Tibial nerve (tissue), 4 donors: Measurements from ENCODE around the gene MAP3K7CL. TPM values are rescaled to one million over a fixed set of nuclear protein-coding genes. Genes with fewer than 3 reads are reported as not detected.

Source experiments
- DNase-seq, 2 donors: peaks; one replicate each; pipeline ENCODE4 v3.0.0-alpha.2; 2019; ENCODE audit warnings: low spot score in 2 of 2
- H3K27ac ChIP-seq, 4 donors: fragments of 200-600 bp; sonication (generic) in 3 of 4; one replicate each; pipeline ENCODE4 v1.5.1; 2017 to 2019; ENCODE audit warnings: mild to moderate bottlenecking in 1 of 4
- H3K27me3 ChIP-seq, 2 donors: fragments of 200-600 bp; sonication (generic) in 1 of 2; one replicate each; pipeline versions ENCODE4 v1.5.1 to v1.6.0; 2017 to 2019
- H3K36me3 ChIP-seq, 3 donors: fragments of 200-600 bp; sonication (generic); one replicate each; pipeline ENCODE4 v1.5.1; 2018 to 2019
- H3K4me1 ChIP-seq, 4 donors: fragments of 200-600 bp; sonication (generic) in 3 of 4; one replicate each; pipeline ENCODE4 v1.5.1; 2017 to 2019
- H3K4me3 ChIP-seq, 4 donors: fragments of 200-600 bp; sonication (generic) in 3 of 4; one replicate each; pipeline ENCODE4 v1.5.1; 2017 to 2019; ENCODE audit warnings: mild to moderate bottlenecking in 1 of 4, moderate library complexity in 1 of 4
- H3K9me3 ChIP-seq, 4 donors: fragments of 200-600 bp; sonication (generic) in 3 of 4; one replicate each; pipeline ENCODE4 v1.5.1; 2017 to 2019
- CTCF ChIP-seq, 5 experiments: fragments of 200-600 bp in 3 of 5; fragments of 450-650 bp in 2 of 5; sonication (generic) in 3 of 5; IDR thresholded peaks; one replicate each; pipeline ENCODE4 v1.5.1; 2016 to 2019; ENCODE audit warnings: antibody characterized with exemption in 5 of 5, mild to moderate bottlenecking in 3 of 5, moderate library complexity in 2 of 5
- EP300 ChIP-seq, 2 donors: sonication (generic); formaldehyde crosslinking; IDR thresholded peaks; one replicate each; pipeline ENCODE4 v1.6.1; 2017; ENCODE audit warnings: antibody characterized with exemption in 2 of 2, mild to moderate bottlenecking in 1 of 2
- POLR2A ChIP-seq, 2 donors: fragments of 450-650 bp; IDR thresholded peaks; one replicate each; pipeline ENCODE4 v1.6.1; 2017; ENCODE audit warnings: antibody characterized with exemption in 2 of 2, mild to moderate bottlenecking in 2 of 2, moderate library complexity in 2 of 2
- WGBS, 2 donors: methylation state at CpG; one replicate each; pipeline ENCODE4 v1.1.5; 2018; 5-methylcytosine and 5-hydroxymethylcytosine counted together
- total RNA-seq, 4 donors: library from RNA; depleted of rRNA; stranded (reverse); fragments of >200 nt; gene quantifications; one replicate each; pipeline ENCODE4 v1.1.0, GENCODE V29; 2016

Gene MAP3K7CL
- total RNA-seq, 4 donors from 2014 or later: 2.8 to 9.2 (median 5.4) TPM

- TF ChIP-seq CTCF (IDR thresholded peaks at IDR 0.05): no peak
- TF ChIP-seq EP300 (IDR thresholded peaks at IDR 0.05): no peak
- no peak for TF ChIP-seq POLR2A (IDR thresholded peaks at IDR 0.05)
- peaks cover 0 to 10% (median 0%) of the 10 kb centered on the region in 4 donors for H3K4me1 ChIP-seq
- H3K36me3 ChIP-seq: no peaks in the 10 kb centered on the region
- no peak for DNase-seq
- no peaks in the 10 kb centered on the region for H3K27me3 ChIP-seq
- H3K27ac ChIP-seq: no peak overlapping the region
- H3K4me3 ChIP-seq: no peak overlapping the region
- H3K9me3 ChIP-seq: no peaks in the 10 kb centered on the region
- WGBS, 2 donors: 76 to 79% methylated on average over 8 of the region's 8 CpGs
Observed at GRCh38 chr21:29085106-29085752, 45.2 kb upstream of the MAP3K7CL start.

DNA sequence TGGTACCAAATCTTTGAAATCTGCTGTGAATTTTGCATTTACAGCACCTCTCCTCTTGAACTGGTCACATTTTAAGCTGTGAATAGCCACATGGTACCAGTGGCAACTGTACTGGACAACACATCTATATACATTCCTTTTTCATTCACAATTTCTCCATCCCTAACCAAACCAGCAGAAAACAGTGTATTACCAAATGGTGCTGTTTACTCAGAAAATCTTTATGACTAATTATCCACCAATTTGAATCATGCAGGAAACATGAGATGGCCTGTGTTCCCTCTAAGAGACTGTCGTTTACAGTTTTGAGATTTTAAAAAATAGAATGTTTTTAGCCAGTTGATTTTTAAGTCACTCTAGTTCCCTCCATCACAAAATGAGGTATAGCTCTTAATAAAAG lies 39.4 kb upstream of the MAP3K7CL start:
- H3K9me3 ChIP-seq: no peaks in the 10 kb centered on the region
- no peaks in the 10 kb centered on the region for H3K27me3 ChIP-seq
- no peaks in the 10 kb centered on the region for H3K36me3 ChIP-seq
- 32 to 40% methylated on average over 1 of the region's 1 CpG for WGBS, 2 donors
- H3K4me3 ChIP-seq: no peak overlapping the region
- TF ChIP-seq POLR2A (IDR thresholded peaks at IDR 0.05) (no peak), CTCF (IDR thresholded peaks at IDR 0.05) (no peak), EP300 (IDR thresholded peaks at IDR 0.05) (no peak)
- H3K27ac ChIP-seq: peak overlapping the region in 2 of 4 donors; percentile 39 to 70
- no peak for DNase-seq
- H3K4me1 ChIP-seq: peaks cover 0 to 29% (median 3%) of the 10 kb centered on the region in 4 donors

- WGBS, 2 donors: 50 to 52% methylated on average over 9 of the region's 9 CpGs
- Histone ChIP-seq H3K27ac (peak overlapping the region in 3 of 4 donors; percentile 11 to 70 (median 46)), H3K4me1 (peaks cover 0 to 29% (median 3%) of the 10 kb centered on the region in 4 donors), H3K27me3 (no peaks in the 10 kb centered on the region), H3K36me3 (no peaks in the 10 kb centered on the region), H3K4me3 (no peak overlapping the region), H3K9me3 (no peaks in the 10 kb centered on the region)
- no peak for TF ChIP-seq POLR2A (IDR thresholded peaks at IDR 0.05)
- no peak for TF ChIP-seq EP300 (IDR thresholded peaks at IDR 0.05)
- TF ChIP-seq CTCF (IDR thresholded peaks at IDR 0.05): no peak
- no peak for DNase-seq
Observed at GRCh38 chr21:29092102-29092959, 38.1 kb upstream of the MAP3K7CL start.

DNA sequence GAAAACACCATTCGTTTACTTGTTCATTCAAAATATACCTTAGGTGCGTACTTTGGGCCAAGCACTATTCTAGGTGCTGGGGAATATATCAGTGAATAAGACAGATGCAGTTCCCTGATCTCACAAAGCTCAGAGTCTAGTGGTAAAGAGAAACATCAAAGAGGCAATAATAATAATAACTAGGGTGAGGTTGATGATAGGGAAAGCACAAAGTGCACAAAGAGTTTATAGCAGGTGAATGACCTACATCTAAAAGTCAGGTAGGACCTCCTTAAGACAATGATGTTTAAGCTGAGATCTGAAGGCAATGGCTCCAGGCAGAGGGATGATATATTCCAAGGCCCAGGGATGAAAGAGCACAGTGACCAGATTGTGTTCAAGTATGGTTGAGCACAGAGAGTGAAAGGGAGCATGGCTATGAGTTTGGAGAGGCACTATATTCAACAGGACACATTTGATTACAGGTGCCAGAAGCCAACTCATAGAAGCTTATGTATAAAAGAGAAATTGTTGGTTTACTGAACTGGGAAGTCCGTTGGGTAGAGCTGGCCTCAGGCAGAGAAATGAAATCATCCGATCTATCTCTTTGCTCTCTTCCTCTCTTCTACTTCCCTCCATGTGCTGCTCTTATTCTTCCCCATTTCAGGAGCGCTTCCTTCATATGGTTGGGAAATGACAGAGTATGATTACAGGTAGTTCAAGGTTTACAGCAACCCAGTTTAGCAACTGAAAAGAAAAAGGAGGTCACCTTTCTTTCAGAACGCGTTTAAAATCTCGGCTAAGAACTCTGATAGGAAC lies 34.0 kb upstream of the MAP3K7CL start:
- DNase-seq: no peak
- no peak for TF ChIP-seq CTCF (IDR thresholded peaks at IDR 0.05)
- Histone ChIP-seq H3K27ac (no peak overlapping the region), H3K4me3 (no peak overlapping the region), H3K4me1 (peaks cover 0 to 9% (median 0%) of the 10 kb centered on the region in 4 donors), H3K9me3 (no peaks in the 10 kb centered on the region), H3K27me3 (no peaks in the 10 kb centered on the region), H3K36me3 (no peaks in the 10 kb centered on the region)
- 83 to 90% methylated on average over 8 of the region's 8 CpGs for WGBS, 2 donors
